Measurements from ENCODE around the gene EFCAB12. TPM values are rescaled to one million over a fixed set of nuclear protein-coding genes. Genes with fewer than 3 reads are reported as not detected.

The EFCAB12 gene
- total RNA-seq, 2 experiments from 2014 or later: 3.2 to 3.4 TPM

- intact Hi-C loops (cut with DNase I, micrococcal nuclease): no loop called here
These were observed 67.6 kb downstream of the EFCAB12 start for GRCh38 chr3:129360705-129361460.

GRCh38 chr3:129360171-129360611 lies 68.2 kb downstream of the EFCAB12 start:
- no peak for ATAC-seq (ENCODE audit: poor library complexity)
- H3K9me3 Mint-ChIP-seq: no peaks in the 10 kb centered on the region
- H3K27ac Mint-ChIP-seq: no peak overlapping the region
- DNase-seq: no peak
- CTCF ChIA-PET: no interaction called here
- Histone ChIP-seq H3K4me3 (ENCODE audit: low read length) (no peak overlapping the region), H3K9me3 (ENCODE audit: control insufficient read depth in 1 of 2, insufficient read depth in 1 of 2, low read length in 2 of 2) (no peaks in the 10 kb centered on the region), H3K4me1 (ENCODE audit: insufficient read depth, low read length) (no peaks in the 10 kb centered on the region), H3K27me3 (ENCODE audit: control insufficient read depth in 1 of 2, insufficient read depth in 2 of 2, low read length in 2 of 2) (no peaks in the 10 kb centered on the region), H3K27ac (ENCODE audit: low read depth in 1 of 2, low read length in 2 of 2) (no peak overlapping the region), H3K36me3 (ENCODE audit: insufficient read depth, low read length) (no peaks in the 10 kb centered on the region)
- TF ChIP-seq, protein P1, sequence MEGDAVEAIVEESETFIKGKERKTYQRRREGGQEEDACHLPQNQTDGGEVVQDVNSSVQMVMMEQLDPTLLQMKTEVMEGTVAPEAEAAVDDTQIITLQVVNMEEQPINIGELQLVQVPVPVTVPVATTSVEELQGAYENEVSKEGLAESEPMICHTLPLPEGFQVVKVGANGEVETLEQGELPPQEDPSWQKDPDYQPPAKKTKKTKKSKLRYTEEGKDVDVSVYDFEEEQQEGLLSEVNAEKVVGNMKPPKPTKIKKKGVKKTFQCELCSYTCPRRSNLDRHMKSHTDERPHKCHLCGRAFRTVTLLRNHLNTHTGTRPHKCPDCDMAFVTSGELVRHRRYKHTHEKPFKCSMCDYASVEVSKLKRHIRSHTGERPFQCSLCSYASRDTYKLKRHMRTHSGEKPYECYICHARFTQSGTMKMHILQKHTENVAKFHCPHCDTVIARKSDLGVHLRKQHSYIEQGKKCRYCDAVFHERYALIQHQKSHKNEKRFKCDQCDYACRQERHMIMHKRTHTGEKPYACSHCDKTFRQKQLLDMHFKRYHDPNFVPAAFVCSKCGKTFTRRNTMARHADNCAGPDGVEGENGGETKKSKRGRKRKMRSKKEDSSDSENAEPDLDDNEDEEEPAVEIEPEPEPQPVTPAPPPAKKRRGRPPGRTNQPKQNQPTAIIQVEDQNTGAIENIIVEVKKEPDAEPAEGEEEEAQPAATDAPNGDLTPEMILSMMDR (IDR thresholded peaks at IDR 0.05): no peak
- no peak overlapping the region for H3K4me3 Mint-ChIP-seq
- intact Hi-C loops (cut with DNase I, micrococcal nuclease): no loop called here
- H3K36me3 Mint-ChIP-seq (ENCODE audit: low read depth): no peaks in the 10 kb centered on the region
- H3K4me1 Mint-ChIP-seq (ENCODE audit: low read depth): no peaks in the 10 kb centered on the region
- peaks cover 3% of the 10 kb centered on the region for H3K27me3 Mint-ChIP-seq
- POLR2A ChIA-PET: no interaction called here

More at GRCh38 chr3:129360705-129361460, 67.6 kb downstream of the EFCAB12 start:
- H3K27me3 ChIP-seq (ENCODE audit: control insufficient read depth in 1 of 2, insufficient read depth in 2 of 2, low read length in 2 of 2): no peaks in the 10 kb centered on the region
- Mint-ChIP-seq H3K36me3 (ENCODE audit: low read depth) (no peaks in the 10 kb centered on the region), H3K4me1 (ENCODE audit: low read depth) (no peaks in the 10 kb centered on the region), H3K9me3 (no peaks in the 10 kb centered on the region), H3K4me3 (no peak overlapping the region), H3K27ac (no peak overlapping the region), H3K27me3 (no peaks in the 10 kb centered on the region)
- H3K4me3 ChIP-seq (ENCODE audit: low read length): no peak overlapping the region
- H3K36me3 ChIP-seq (ENCODE audit: insufficient read depth, low read length): no peaks in the 10 kb centered on the region
- DNase-seq (no peak), ATAC-seq (ENCODE audit: poor library complexity) (no peak)
- TF ChIP-seq, protein P1 (IDR thresholded peaks at IDR 0.05): no peak
- H3K27ac ChIP-seq (ENCODE audit: low read depth in 1 of 2, low read length in 2 of 2): no peak overlapping the region
- no peaks in the 10 kb centered on the region for H3K9me3 ChIP-seq (ENCODE audit: control insufficient read depth in 1 of 2, insufficient read depth in 1 of 2, low read length in 2 of 2)
- no peaks in the 10 kb centered on the region for H3K4me1 ChIP-seq (ENCODE audit: insufficient read depth, low read length)
- POLR2A ChIA-PET: no interaction called here
- CTCF ChIA-PET: no interaction called here

DNA sequence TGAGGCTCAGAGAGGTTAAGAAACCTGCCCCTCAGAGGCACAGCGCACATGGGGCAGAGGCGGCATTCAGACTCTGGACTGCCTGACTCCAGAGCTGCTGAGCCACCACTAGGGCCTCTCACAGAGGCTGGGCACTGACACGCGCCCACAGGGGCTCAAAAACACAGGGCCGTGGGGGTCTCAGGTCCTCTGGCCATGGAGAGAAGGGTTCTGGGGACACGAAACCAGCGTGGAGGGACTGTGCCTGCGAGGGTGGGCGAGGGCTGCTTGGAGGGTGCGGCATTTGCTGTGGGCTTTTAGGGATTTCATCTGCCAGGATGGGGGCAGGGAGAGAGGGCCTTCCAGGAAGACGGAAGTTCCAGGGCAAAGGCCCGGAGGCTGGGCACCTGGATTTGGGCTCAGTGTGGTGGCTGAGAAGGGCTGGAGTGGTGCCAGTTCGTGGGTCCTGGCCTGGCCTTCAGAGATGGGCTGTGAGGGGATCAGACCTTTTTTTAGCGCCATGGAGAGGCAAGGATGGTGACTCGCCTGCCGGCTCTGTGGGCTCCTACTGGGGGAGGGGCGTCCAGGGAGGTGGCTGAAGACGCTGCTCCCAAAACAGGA lies 69.6 kb downstream of the EFCAB12 start:
- CTCF ChIA-PET: no interaction called here
- H3K36me3 ChIP-seq (ENCODE audit: insufficient read depth, low read length): no peaks in the 10 kb centered on the region
- intact Hi-C loops (cut with DNase I, micrococcal nuclease): no loop called here

More for the DNA sequence above, 69.6 kb downstream of the EFCAB12 start:
- POLR2A ChIA-PET: no interaction called here
- TF ChIP-seq, protein P1 (IDR thresholded peaks at IDR 0.05): no peak
- Histone ChIP-seq H3K4me3 (ENCODE audit: low read length) (no peak overlapping the region), H3K27me3 (ENCODE audit: control insufficient read depth in 1 of 2, insufficient read depth in 2 of 2, low read length in 2 of 2) (no peaks in the 10 kb centered on the region), H3K27ac (ENCODE audit: low read depth in 1 of 2, low read length in 2 of 2) (no peak overlapping the region), H3K4me1 (ENCODE audit: insufficient read depth, low read length) (no peaks in the 10 kb centered on the region), H3K9me3 (ENCODE audit: control insufficient read depth in 1 of 2, insufficient read depth in 1 of 2, low read length in 2 of 2) (no peaks in the 10 kb centered on the region)
- no peak for ATAC-seq (ENCODE audit: poor library complexity)
- DNase-seq: no peak
- no peaks in the 10 kb centered on the region for H3K36me3 Mint-ChIP-seq (ENCODE audit: low read depth)
- H3K27ac Mint-ChIP-seq: no peak overlapping the region
- no peak overlapping the region for H3K4me3 Mint-ChIP-seq
- no peaks in the 10 kb centered on the region for H3K9me3 Mint-ChIP-seq
- H3K4me1 Mint-ChIP-seq (ENCODE audit: low read depth): no peaks in the 10 kb centered on the region
- peaks cover 4% of the 10 kb centered on the region for H3K27me3 Mint-ChIP-seq
